WERI-Rb-1 (cell line): Measurements from ENCODE around the gene ZSWIM7.

ENCODE experiments used
- DNase-seq: peaks from one replicate; pipeline ENCODE4 v3.0.0-alpha.2; 2020
- H3K27ac ChIP-seq: fragments of 250-450 bp; sonication (Bioruptor Pico); 2 replicates; pipeline ENCODE4 v1.5.1; 2020; ENCODE audit warnings: mild to moderate bottlenecking, moderate library complexity
- H3K27me3 ChIP-seq: fragments of 250-450 bp; sonication (Bioruptor Pico); 2 replicates; pipeline ENCODE4 v1.5.1; 2021; ENCODE audit warnings: mild to moderate bottlenecking, low read depth, moderate library complexity; ENCODE audit not compliant: insufficient read depth, severe bottlenecking
- H3K36me3 ChIP-seq: fragments of 250-450 bp; sonication (Bioruptor Pico); 2 replicates; pipeline ENCODE4 v1.5.1; 2020; ENCODE audit warnings: mild to moderate bottlenecking, moderate library complexity
- H3K4me3 ChIP-seq: 2 replicates; pipeline ENCODE4 v1.5.1; 2011; ENCODE audit warnings: low read depth, mild to moderate bottlenecking, control low read depth, low read length
- H3K9me3 ChIP-seq: fragments of 250-450 bp; sonication (Bioruptor Pico); 2 replicates; pipeline ENCODE4 v1.5.1; 2021; ENCODE audit warnings: mild to moderate bottlenecking, moderate library complexity; ENCODE audit not compliant: severe bottlenecking
- TF ChIP-seq, protein P1 (sequence below): IDR thresholded peaks from 2 replicates; pipeline ENCODE4 v1.5.1; 2011; ENCODE audit warnings: low read depth, mild to moderate bottlenecking, control low read depth, inconsistent platforms, low read length

Gene ZSWIM7

GRCh38 chr17:16037636-16038035, 38.1 kb upstream of the ZSWIM7 start:
- TF ChIP-seq, protein P1, sequence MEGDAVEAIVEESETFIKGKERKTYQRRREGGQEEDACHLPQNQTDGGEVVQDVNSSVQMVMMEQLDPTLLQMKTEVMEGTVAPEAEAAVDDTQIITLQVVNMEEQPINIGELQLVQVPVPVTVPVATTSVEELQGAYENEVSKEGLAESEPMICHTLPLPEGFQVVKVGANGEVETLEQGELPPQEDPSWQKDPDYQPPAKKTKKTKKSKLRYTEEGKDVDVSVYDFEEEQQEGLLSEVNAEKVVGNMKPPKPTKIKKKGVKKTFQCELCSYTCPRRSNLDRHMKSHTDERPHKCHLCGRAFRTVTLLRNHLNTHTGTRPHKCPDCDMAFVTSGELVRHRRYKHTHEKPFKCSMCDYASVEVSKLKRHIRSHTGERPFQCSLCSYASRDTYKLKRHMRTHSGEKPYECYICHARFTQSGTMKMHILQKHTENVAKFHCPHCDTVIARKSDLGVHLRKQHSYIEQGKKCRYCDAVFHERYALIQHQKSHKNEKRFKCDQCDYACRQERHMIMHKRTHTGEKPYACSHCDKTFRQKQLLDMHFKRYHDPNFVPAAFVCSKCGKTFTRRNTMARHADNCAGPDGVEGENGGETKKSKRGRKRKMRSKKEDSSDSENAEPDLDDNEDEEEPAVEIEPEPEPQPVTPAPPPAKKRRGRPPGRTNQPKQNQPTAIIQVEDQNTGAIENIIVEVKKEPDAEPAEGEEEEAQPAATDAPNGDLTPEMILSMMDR: no peak
- Histone ChIP-seq H3K27me3 (no peaks in the 10 kb centered on the region), H3K27ac (no peak overlapping the region), H3K9me3 (no peaks in the 10 kb centered on the region), H3K4me3 (no peak overlapping the region), H3K36me3 (peaks cover 70% of the 10 kb centered on the region)
- DNase-seq: no peak

DNA sequence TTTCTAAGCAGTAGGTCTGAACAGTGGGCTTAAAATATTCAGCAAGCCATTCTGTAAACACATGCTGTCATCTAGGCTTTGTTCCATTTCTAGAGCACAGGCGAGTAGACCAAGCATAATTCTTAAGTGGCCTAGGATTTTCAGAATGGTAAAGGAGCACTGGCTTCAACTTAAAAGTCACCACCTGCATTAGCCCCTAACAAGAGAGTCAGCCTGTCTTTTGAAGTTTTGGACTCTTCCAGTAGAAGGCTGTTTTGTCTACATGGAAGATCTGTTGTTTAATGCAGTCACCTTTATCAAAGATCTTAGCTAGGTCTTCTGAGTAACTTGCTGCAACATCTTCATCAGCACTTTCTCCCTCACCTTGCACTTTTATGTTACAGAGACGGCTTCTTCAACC, 36.8 kb upstream of the ZSWIM7 start:
- Histone ChIP-seq H3K27me3 (no peaks in the 10 kb centered on the region), H3K36me3 (peaks cover 79% of the 10 kb centered on the region), H3K27ac (no peak overlapping the region), H3K4me3 (no peak overlapping the region), H3K9me3 (no peaks in the 10 kb centered on the region)
- no peak for DNase-seq
- TF ChIP-seq, protein P1: no peak

DNA sequence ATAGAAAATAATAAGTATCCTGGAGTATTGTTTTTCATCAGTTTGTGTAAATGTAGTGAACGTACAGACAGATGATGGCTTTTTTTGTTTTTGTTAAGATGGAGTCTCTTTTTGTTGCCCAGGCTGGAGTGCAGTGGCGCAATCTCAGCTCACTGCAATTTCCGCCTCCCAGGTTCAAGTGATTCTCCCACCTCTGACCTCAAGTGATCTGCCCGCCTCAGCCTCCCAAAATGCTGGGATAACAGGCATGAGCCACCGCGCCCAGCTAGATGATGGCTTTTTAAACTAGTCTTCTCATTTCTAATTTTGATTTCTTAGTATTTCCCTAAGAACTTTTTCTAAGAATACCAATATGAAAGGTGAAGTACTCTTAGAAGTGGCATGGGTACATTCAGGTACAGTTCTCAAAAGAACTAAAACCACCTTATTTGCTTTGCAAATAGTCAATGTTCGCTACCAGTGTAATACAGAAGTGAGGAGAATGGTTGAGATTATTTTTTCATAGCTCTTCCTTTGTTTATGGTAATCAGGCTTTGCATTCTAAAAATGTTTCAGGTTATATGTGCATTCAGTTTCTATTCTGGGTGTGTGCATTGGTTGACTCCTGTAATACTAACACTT, 34.3 kb upstream of the ZSWIM7 start:
- DNase-seq: no peak
- H3K27ac ChIP-seq: no peak overlapping the region
- H3K27me3 ChIP-seq: no peaks in the 10 kb centered on the region
- H3K4me3 ChIP-seq: no peak overlapping the region
- TF ChIP-seq, protein P1: no peak
- H3K9me3 ChIP-seq: no peaks in the 10 kb centered on the region
- peaks cover 85% of the 10 kb centered on the region for H3K36me3 ChIP-seq

DNA sequence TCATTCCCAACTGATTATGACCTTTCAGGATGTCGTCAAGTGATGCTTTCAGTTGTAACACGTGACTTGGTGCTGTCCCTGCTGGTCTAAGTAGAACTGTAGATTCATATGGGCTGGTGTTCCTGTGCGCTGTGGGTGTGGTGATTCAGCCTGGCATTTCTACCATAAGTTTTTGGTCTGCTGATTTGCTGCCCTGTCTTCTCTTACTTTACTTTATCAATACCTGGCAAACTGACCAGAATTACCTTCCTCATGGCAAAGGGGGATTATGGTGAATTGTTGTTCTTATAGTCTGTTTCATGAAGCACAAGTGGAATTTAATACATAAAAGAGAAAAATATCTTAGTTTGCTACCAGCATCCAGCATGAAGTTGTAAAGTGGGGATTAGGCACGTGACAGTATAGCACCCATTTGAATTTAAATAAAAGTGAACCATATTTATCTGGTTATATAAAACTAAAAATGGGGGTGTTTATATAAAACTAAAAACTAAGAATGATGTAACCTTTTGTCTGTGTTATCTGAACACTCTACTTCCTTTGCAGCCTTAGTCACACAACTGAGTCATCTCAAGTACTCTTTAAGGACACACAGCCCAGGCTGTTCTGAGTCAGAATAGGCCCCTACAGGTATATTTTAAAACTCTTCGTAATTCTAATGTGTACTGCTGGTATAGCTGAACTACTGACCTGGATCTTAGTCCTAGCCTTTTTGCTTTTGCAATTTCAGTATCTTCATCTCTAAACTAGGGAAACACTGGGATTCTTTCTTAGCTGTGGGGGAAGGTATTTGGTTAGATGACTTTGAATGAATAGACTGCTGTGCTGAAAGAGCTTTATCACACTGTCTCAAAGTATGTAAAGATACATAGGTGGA, 28.4 kb upstream of the ZSWIM7 start:
- Histone ChIP-seq H3K9me3 (no peaks in the 10 kb centered on the region), H3K27ac (no peak overlapping the region), H3K27me3 (no peaks in the 10 kb centered on the region), H3K36me3 (peaks cover 92% of the 10 kb centered on the region), H3K4me3 (no peak overlapping the region)
- no peak for DNase-seq
- TF ChIP-seq, protein P1: no peak

DNA sequence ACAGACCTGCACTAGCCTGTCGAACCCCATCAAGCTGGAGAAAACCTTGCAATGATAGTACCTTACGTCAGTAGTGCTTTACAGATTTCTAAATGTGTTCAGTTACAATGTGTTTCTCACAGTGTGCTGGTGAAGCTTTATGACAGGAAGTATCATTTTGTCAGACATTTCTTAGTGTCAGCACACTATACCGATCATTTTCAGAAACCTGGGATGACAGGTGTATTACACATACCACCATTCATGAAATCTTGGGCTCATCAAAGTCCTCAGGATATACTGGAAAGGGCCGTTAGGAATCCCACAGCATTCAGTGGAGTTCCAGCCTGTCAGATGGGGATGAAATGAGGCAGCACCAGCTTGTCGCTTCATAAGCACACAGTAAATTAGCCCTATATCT, 27.4 kb upstream of the ZSWIM7 start:
- Histone ChIP-seq H3K36me3 (peaks cover 91% of the 10 kb centered on the region), H3K27ac (no peak overlapping the region), H3K9me3 (no peaks in the 10 kb centered on the region), H3K4me3 (no peak overlapping the region), H3K27me3 (no peaks in the 10 kb centered on the region)
- no peak for DNase-seq
- TF ChIP-seq, protein P1: no peak
